Measurements from ENCODE around the gene PPP4C. TPM values are rescaled to one million over a fixed set of nuclear protein-coding genes. Genes with fewer than 3 reads are reported as not detected.
"Not testable (repeated sequence)": the region's sequence is repeated elsewhere in the genome, so short reads cannot be mapped to it uniquely, and the experiment has no call there.

Gene PPP4C
- total RNA-seq, result 72.4 TPM

- DNase-seq, result peak; percentile 96
Observed at GRCh38 chr16:30075503-30076275, at the start of gene PPP4C. TSS of gene PPP4C (plus strand) at chr16:30075994. CDS start at chr16:30076378, 384 bp downstream.

GRCh38 chr16:30026449-30026848, 49.3 kb upstream of the PPP4C start:
- no peak for DNase-seq

GRCh38 chr16:30027588-30028437, 48.0 kb upstream of the PPP4C start:
- no peak for DNase-seq

GRCh38 chr16:30028438-30029076, 47.2 kb upstream of the PPP4C start:
- DNase-seq, result peak; percentile 79

GRCh38 chr16:30030011-30030685, 45.6 kb upstream of the PPP4C start:
- no peak for DNase-seq

GRCh38 chr16:30030841-30031413, 44.9 kb upstream of the PPP4C start, which contains the start of gene TLCD3B:
TSS of gene TLCD3B (minus strand) at chr16:30031271. CDS start at chr16:30030527, 744 bp downstream.
- DNase-seq, result no peak

GRCh38 chr16:30031477-30031918, 44.3 kb upstream of the PPP4C start:
- DNase-seq, result no peak

GRCh38 chr16:30032083-30032819, 43.5 kb upstream of the PPP4C start:
- DNase-seq, result peak; percentile 77

- no peak for DNase-seq
Observed at GRCh38 chr16:30033270-30033669, 42.5 kb upstream of the PPP4C start.

GRCh38 chr16:30040221-30040620, 35.6 kb upstream of the PPP4C start:
- DNase-seq, result no peak

- DNase-seq, result not testable (repeated sequence)
Observed at GRCh38 chr16:30040690-30041089, 35.1 kb upstream of the PPP4C start.

- peak; percentile 72 for DNase-seq
Observed at GRCh38 chr16:30041841-30042240, 34.0 kb upstream of the PPP4C start.

GRCh38 chr16:30046178-30046577, 29.6 kb upstream of the PPP4C start:
- DNase-seq, result no peak

- DNase-seq, result no peak
Observed at GRCh38 chr16:30046588-30046987, 29.2 kb upstream of the PPP4C start.

GRCh38 chr16:30049871-30050270, 25.9 kb upstream of the PPP4C start:
- DNase-seq, result no peak

- DNase-seq, result no peak
Observed at GRCh38 chr16:30051518-30051917, 24.3 kb upstream of the PPP4C start.

- DNase-seq, result peak; percentile 95
Observed at GRCh38 chr16:30052671-30053372, 23.0 kb upstream of the PPP4C start.

GRCh38 chr16:30053376-30054015, 22.3 kb upstream of the PPP4C start:
- DNase-seq, result peak; percentile 24

- DNase-seq, result no peak
Observed at GRCh38 chr16:30054451-30054850, 21.3 kb upstream of the PPP4C start.

Measured in tongue (tissue), 2 donors.